ENCODE measurements around the gene FAM83C. TPM values are rescaled to one million over a fixed set of nuclear protein-coding genes. Genes with fewer than 3 reads are reported as not detected.

Gene FAM83C
- total and polyA plus RNA-seq, 7 donors, result under 0.01 to 0.03 TPM; not detected in 5

DNA sequence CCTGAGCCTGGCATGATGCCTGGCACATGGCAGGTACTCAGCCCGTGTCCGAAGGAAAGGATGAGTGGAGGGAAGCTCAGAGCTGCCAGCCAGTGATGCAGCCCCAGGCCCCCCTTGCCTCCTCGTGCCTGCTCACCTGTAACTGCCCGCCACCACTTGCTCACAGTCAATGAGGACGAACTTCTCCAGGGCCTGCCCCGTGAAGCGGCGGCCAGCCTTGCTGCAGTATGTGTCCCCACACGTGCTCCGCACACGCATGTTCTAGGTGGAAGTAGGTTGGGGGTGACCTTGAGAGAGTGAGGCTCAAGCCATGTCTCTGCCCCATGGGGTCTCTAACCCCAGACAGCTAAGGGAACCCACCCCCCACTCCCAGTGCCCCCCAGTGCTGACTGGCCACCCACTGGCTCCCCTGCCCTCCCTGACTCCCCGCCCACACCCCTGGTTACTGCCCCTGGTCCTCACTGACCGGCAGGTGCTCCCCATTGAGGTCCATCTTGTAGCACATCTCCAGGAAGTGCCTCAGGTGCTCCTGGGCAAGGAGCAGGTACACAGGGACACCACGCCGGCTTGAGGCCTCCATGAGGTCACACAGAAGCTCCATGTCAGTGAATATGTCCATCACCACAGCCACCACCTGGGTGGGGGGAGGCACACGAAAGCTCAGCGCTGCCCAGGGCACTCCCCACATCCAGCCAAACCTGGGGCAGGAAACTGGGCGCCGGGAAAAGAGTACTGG is 3.7 kb downstream of the FAM83C start:
- TF ChIP-seq POLR2A (IDR thresholded peaks at IDR 0.05) (no peak), EP300 (IDR thresholded peaks at IDR 0.05) (no peak), POLR2AphosphoS5 (IDR thresholded peaks at IDR 0.05) (no peak)
- TF ChIP-seq, protein P1, sequence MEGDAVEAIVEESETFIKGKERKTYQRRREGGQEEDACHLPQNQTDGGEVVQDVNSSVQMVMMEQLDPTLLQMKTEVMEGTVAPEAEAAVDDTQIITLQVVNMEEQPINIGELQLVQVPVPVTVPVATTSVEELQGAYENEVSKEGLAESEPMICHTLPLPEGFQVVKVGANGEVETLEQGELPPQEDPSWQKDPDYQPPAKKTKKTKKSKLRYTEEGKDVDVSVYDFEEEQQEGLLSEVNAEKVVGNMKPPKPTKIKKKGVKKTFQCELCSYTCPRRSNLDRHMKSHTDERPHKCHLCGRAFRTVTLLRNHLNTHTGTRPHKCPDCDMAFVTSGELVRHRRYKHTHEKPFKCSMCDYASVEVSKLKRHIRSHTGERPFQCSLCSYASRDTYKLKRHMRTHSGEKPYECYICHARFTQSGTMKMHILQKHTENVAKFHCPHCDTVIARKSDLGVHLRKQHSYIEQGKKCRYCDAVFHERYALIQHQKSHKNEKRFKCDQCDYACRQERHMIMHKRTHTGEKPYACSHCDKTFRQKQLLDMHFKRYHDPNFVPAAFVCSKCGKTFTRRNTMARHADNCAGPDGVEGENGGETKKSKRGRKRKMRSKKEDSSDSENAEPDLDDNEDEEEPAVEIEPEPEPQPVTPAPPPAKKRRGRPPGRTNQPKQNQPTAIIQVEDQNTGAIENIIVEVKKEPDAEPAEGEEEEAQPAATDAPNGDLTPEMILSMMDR (IDR thresholded peaks at IDR 0.05), result no peak
- Histone ChIP-seq H3K4me3 (no peak overlapping the region), H3K27me3 (peaks cover 0 to 4% (median 0%) of the 10 kb centered on the region in 3 donors), H3K36me3 (no peaks in the 10 kb centered on the region), H3K27ac (no peak overlapping the region), H3K9me3 (no peaks in the 10 kb centered on the region), H3K4me1 (peaks cover 0 to 15% (median 10%) of the 10 kb centered on the region in 4 donors)
- DNase-seq, result no peak
- intact Hi-C loops (cut with DNase I), result no loop called here
- WGBS, 2 donors, result 88 to 91% methylated on average over 19 of the region's 19 CpGs

GRCh38 chr20:35287509-35288324 is 4.5 kb downstream of the FAM83C start:
- no peak overlapping the region for H3K4me3 ChIP-seq
- peaks cover 0 to 4% (median 0%) of the 10 kb centered on the region in 3 donors for H3K27me3 ChIP-seq
- WGBS, 2 donors, result 91% methylated on average over 28 of the region's 28 CpGs
- DNase-seq, result peak; percentile 65
- TF ChIP-seq POLR2A (IDR thresholded peaks at IDR 0.05) (no peak), POLR2AphosphoS5 (IDR thresholded peaks at IDR 0.05) (no peak), EP300 (IDR thresholded peaks at IDR 0.05) (no peak)
- TF ChIP-seq, protein P1 (IDR thresholded peaks at IDR 0.05), result no peak
- H3K27ac ChIP-seq, result no peak overlapping the region
- no peaks in the 10 kb centered on the region for H3K9me3 ChIP-seq
- intact Hi-C loops (cut with DNase I), result no loop called here
- no peaks in the 10 kb centered on the region for H3K36me3 ChIP-seq
- H3K4me1 ChIP-seq, result peaks cover 0 to 23% (median 18%) of the 10 kb centered on the region in 4 donors

DNA sequence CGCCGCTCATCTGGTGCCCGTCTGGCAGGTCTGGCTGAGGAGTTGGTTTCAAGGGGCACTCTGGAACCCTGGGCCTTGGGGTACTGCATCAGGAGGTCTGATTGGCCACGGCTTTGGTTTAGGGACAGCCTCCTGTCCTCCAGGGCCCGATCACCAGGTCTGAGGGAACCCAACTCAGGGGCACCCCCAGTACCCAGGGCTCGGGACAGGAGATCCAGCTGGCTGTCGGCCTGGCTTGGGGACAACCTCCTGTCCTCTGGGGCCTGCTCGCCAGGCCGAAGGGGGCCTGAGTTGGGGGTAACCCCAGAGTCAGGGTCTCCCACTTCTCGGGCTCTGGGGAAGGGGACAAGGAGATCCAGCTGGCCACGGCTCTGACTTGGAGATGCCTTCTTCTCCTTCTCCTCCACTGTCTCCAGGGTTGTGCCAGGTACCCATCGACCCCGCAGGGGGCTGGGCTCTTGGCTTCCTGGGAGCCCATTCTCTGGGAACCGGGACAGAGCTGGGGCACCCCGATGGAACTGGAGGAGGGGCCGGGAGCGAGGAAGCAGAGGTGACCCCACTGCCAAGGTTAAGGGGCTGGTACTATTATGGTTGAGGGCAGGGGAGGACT is 5.2 kb downstream of the FAM83C start:
- H3K36me3 ChIP-seq, result no peaks in the 10 kb centered on the region
- peaks cover 0 to 4% (median 0%) of the 10 kb centered on the region in 3 donors for H3K27me3 ChIP-seq
- no peak overlapping the region for H3K4me3 ChIP-seq
- WGBS, 2 donors, result 88 to 94% methylated on average over 17 of the region's 17 CpGs
- TF ChIP-seq, protein P1 (IDR thresholded peaks at IDR 0.05), result no peak
- TF ChIP-seq POLR2A (IDR thresholded peaks at IDR 0.05), result no peak
- no peak for TF ChIP-seq EP300 (IDR thresholded peaks at IDR 0.05)
- no peak for TF ChIP-seq POLR2AphosphoS5 (IDR thresholded peaks at IDR 0.05)
- no peak overlapping the region for H3K27ac ChIP-seq
- DNase-seq, result no peak
- no peaks in the 10 kb centered on the region for H3K9me3 ChIP-seq
- intact Hi-C loops (cut with DNase I), result no loop called here
- H3K4me1 ChIP-seq, result peaks cover 0 to 23% (median 21%) of the 10 kb centered on the region in 4 donors

GRCh38 chr20:35286077-35286898 is 5.9 kb downstream of the FAM83C start:
- TF ChIP-seq EP300 (IDR thresholded peaks at IDR 0.05), result no peak
- TF ChIP-seq POLR2A (IDR thresholded peaks at IDR 0.05), result no peak
- TF ChIP-seq POLR2AphosphoS5 (IDR thresholded peaks at IDR 0.05), result no peak
- TF ChIP-seq, protein P1 (IDR thresholded peaks at IDR 0.05), result no peak
- 75 to 90% methylated on average over 12 of the region's 12 CpGs for WGBS, 2 donors
- Histone ChIP-seq H3K36me3 (no peaks in the 10 kb centered on the region), H3K9me3 (no peaks in the 10 kb centered on the region), H3K4me1 (peaks cover 0 to 23% (median 21%) of the 10 kb centered on the region in 4 donors), H3K27ac (no peak overlapping the region), H3K27me3 (no peaks in the 10 kb centered on the region), H3K4me3 (no peak overlapping the region)
- intact Hi-C loops (cut with DNase I), result no loop called here
- DNase-seq, result no peak
